GM19395 (cell line): ENCODE results near the gene CYB5D1.
A peak's percentile ranks its signal among the peaks of the same experiment; 100 is the strongest.

Source experiments
- ATAC-seq: cut with Tn5 transposase; IDR thresholded peaks from one replicate; pipeline ENCODE4 v1.9.1; 2021; ENCODE audit warnings: mild to moderate bottlenecking, moderate library complexity; ENCODE audit not compliant: unreplicated experiment

The CYB5D1 gene

DNA sequence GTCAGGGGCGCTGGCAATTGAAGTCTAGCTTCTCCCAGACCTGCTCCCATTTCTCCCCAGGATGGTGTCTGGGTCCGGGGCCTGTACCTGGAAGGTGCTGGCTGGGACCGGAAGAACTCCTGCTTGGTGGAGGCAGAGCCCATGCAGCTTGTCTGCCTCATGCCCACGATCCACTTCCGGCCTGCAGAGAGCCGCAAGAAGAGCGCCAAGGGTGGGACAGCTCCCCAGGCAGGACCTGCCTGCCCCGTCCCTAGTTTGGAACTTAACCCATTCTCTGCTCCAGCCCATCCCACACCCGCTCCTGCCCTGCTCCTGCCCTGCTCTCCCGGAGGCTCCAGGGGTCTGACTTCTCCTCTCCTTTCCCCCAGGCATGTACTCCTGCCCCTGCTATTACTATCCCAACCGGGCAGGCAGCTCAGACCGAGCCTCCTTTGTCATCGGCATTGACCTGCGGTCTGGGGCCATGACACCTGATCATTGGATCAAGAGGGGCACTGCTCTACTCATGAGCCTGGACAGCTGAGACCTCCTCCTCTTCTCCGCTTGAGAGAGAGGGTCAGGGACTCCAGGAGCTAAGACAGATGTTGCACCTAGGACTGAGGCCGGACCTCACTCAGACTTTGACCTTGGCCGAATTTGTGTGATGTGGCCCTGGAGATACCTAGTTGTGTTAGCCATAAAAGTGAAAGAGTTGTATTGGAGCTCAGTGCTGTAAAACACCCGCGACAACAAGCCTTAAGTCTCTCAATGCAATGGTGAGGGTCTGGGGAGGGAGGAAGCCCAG lies 24.6 kb upstream of the CYB5D1 start:
- no peak for ATAC-seq

- ATAC-seq = peak; percentile 48
These were observed 23.8 kb upstream of the CYB5D1 start, which contains the start of gene KDM6B for GRCh38 chr17:7833795-7834541. TSS of gene KDM6B (plus strand) at chr17:7834217. CDS start at chr17:7845555, 11,338 bp downstream.

DNA sequence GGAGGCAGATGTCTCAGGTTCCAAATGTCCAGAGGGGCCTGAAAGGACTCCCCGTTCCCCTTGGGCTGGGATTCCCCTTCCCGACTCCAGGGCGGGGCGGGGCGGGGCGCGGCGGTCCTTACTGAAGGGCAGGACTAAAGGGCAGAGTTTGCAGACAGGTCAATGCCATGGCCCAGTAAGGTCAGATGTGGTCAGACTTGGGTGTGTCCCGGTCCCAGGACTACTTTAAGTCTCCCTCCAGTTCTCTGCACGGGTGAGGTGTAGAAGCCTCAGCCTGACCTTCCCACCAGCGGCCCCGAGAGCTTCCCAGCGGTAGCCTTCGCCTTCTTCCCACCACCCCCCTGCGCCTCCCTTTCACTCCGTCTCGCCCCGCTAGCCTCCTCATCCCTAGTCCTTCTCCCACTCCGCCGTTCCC lies 23.3 kb upstream of the CYB5D1 start:
- ATAC-seq = no peak

DNA sequence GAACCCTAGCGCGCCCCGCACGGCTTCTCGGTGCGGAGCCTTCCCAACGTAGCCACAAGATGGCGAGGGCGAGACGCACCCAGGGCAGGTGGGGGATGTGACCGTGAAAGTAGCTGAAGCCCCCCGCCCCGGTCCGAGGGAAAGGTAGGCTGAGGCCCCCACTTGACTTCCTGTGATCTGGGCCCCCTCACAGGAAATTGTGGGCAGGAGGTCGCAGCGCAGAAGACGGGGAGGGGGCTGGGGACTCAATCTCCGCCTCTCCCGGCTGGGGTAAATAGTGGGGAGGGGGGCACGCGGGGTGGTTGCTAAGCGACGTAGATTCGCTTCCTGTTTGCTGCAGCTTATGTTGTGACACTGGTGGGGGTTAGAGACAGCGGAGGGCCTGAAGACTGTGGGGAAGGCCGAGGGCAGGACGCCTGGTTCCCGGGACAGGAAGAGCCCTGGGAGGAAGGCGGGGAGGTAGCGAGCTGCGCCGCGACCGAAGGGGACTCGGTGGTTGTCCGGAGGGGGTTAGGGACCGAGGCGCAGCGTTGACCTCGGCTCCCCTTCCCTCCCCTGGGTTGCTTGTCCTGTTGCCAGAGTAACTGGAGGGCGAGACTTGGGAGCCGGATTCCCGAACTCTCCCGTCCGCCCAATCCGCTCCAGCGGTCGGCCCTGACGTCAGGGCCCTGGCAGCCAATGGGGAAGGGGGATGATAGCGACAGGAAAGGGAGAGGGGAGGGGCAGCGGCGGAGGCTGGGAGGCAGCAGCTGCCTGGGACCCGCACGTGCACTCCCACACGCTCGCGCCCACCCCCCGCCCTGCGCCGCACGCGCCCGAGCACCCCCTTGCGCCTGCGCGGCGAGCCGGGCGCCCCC lies 22.6 kb upstream of the CYB5D1 start:
- ATAC-seq = peak; percentile 46

DNA sequence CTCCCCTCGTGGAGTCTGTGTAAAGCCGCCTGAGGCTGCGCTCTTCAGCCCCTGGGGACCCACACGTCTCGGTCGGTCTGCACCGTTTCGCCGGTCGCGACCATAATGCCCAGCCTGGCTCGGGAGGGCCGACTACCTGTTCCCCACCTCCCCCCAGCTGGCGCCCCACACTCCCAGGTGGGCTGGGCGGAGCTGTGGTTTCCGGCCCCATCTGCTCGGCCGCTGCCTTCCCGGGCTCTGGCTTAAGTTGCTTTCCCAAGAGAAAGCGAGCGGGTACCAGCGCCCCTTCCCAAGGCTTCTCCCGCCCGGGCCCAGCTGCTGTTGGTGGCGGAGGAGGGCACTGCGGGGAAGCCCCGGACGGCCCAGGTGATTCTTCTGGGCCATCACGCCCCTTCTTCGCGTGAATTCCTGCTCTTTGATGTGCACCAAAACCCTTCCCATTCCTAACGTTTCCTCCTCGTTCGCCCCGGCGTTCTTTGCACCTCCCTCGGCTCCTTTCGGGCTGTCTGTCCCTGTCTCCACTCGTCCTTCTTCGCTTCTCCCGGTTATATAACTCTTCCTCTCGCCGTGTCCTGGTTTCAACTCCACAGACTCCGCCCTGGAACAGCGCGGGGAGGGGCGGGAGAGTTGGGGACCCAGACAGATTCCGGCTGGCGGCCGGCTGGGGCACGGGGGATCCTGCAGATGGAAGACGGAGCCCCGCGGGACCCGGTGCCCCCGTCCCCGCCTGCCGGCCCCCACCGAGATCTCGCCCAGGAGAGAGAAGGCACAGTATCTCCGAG lies 21.8 kb upstream of the CYB5D1 start:
- ATAC-seq = peak; percentile 24

- ATAC-seq = no peak
These were observed 21.0 kb upstream of the CYB5D1 start for GRCh38 chr17:7836596-7837407.

DNA sequence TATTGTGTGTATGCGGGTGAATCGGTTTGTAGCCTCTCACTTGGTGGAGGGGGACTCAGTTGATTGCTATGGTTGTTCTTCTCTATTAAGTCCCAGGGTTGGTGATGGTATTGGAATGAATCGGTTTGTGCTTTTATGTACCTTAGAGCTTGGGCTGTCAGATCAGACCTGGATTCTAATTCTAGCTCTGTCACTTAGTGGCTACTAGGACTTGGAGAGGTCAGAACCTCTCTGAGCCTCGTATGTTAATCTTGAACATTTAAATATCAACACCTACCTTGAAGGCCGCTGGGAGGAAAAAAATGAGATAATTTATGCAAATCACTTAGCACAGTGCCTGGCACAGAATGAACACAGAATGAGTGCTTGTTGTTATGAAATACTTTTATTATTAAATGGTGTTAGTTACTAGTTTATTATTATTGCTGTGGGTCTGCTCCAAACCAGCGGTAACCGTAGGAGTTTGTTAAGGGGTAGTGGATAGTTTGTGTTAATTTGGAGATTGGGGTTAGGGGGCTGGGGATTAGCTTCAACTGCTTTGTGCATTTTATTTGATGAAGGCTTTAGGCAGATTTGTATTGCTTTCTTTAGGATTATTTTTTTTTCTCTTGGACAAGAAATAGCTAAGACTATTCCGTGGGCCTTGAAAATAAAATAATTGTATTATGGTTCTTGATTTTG lies 20.3 kb upstream of the CYB5D1 start:
- ATAC-seq = no peak

DNA sequence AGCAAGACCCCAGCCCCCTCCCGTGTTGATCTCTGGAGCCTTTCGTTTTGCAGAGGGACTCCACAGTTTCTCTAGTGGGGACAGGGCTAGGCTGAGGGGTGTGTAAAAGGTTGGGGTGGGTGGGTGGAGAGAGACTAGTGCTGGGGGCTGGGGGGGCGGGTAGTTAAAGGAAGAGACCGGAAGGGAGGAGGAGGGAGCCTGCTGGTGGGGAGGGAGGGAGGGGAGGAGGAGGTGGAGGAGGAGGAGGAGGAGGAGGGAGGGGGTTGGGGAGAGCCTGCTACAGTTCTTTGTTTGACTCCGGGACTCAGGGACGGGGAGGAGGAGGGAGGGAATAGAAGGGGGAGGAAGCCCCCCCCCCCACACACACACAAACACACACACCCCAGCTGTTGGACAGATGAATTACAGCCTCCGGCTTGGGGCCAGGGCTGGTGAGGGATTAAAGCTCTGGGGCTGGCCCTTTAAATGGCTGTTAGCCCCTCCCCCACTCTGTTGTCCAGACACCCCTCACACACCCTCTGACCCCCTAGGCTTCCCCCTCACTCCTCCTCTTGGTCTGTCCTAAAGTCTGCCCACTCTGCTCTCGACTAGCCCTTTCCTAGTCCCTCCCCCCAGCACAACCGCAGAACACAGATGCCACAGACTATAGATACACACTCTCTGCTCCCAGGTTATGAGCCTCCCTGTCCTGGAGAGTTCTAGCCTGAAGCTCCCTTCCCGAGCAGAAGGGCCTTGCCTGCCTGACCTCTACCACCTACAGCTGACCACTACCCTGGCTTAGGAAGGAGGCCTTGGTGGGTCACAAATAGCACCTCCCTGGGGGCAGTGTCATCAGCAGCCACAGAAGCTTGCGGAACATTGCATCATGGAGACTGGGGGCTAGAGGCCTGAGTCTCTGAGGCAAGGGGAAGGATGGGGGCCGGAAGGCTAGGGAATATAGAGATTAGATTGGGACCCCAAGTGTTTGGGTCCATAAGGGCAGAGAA lies 19.4 kb upstream of the CYB5D1 start:
- ATAC-seq = no peak

- no peak for ATAC-seq
These were observed 18.5 kb upstream of the CYB5D1 start for GRCh38 chr17:7839190-7839875.

DNA sequence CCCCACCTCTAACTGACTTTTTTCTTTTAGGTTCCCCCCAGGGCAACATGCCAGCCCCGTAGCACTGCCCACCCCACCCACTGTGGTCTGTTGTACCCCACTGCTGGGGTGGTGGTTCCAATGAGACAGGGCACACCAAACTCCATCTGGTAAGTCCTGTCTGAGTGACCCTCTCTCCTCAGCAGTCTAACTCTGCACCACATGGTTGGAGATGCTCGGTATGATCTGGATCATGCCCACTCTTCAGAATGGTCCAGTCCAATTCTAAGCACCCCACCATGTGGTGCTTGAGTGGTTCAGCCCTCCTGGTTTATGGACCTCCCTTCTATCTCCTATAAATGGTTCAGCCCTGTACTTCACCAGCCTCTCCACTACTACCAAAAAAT lies 17.9 kb upstream of the CYB5D1 start:
- no peak for ATAC-seq

DNA sequence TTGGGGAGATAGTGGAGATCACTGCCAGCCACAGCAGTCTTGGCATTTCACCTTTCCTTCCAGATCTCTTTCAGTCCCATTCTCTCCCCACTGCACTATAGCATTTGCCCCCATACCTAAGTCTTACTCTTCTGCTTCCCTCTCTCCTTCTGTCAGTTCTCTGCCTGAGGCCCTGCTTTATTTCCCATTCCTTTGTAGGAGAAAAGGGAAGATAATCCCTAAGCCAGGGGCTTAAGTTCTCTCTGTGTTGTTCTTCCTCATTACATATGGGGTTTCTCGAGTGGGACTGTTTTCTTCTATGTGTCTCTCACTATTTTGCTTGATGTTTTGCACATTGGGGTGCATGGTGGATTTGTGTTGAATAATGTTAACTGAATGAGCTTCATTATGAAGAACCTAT lies 17.4 kb upstream of the CYB5D1 start:
- ATAC-seq = no peak

DNA sequence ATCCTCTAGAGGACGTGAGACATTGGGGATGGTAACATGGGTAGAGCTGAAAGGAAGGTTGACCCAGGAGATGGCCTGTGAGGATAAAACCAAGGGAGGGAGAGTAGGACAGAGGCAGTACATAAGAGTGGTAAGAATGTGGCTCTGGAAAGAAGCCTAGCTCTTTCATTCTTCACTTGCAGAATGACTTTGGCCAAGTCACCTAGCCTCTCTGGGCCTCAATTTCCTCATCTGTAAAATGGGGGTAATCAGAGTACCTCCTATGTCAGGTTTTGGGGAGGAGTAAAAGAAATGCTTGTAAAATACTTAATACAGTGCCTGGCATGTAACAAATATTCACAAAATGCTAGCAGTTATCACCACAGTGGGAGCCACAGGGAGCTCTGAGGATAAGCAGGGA lies 16.9 kb upstream of the CYB5D1 start:
- no peak for ATAC-seq

GRCh38 chr17:7841396-7841914 lies 16.3 kb upstream of the CYB5D1 start:
- ATAC-seq = peak; percentile 5

- peak; percentile 22 for ATAC-seq
These were observed 15.9 kb upstream of the CYB5D1 start for GRCh38 chr17:7841915-7842379.

GRCh38 chr17:7842380-7843256 lies 15.2 kb upstream of the CYB5D1 start:
- ATAC-seq = peak; percentile 29

DNA sequence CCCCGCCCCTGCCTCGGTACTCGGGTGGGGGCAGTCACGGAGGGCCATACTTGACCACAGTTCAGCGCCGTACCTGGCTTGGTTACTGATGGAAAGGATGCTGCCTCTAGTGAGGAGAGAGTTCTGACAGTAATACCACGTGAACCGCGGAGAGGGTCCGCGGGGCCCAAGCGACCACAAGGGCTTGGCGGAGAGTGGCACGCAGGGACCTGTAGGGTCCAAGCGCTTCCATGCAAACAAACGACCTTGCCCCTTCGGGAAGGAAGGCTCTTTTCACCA lies 14.6 kb upstream of the CYB5D1 start:
- no peak for ATAC-seq
